ENCODE measurements around the gene LDB2. TPM values are rescaled to one million over a fixed set of nuclear protein-coding genes. Genes with fewer than 3 reads are reported as not detected.

The LDB2 gene
- total RNA-seq (10 to 100 TPM in 8 of 9 donors, 1 to 10 TPM in 1; 9.5 to 38.7 (median 26.6) TPM), polyA plus RNA-seq (10 to 100 TPM; 16.2 to 23.5 TPM)
- long read RNA-seq, donor 1, partial matches to known transcripts = 4 of 17 reads
- long read RNA-seq, donor 1, other reads (novel, unspliced or antisense) = 6 of 17 reads
- long read RNA-seq, donor 2, transcript LDB2-201 (8 exons, 2,548 nt) = major isoform, 7 of 37 reads
- long read RNA-seq, donor 2, transcript LDB2-202 (9 exons, 2,476 nt) = major isoform, 7 of 37 reads
- long read RNA-seq, donor 2, partial matches to known transcripts = 2 of 37 reads
- long read RNA-seq, donor 2, other reads (novel, unspliced or antisense) = 18 of 37 reads
- long read RNA-seq, donor 3, partial matches to known transcripts = 1 of 7 reads
- long read RNA-seq, donor 3, other reads (novel, unspliced or antisense) = 6 of 7 reads

GRCh38 chr4:16897991-16898827, at the start of gene LDB2:
Gene LDB2, minus strand, starts transcription at chr4:16898645.
- no peaks in the 10 kb centered on the region for H3K27me3 ChIP-seq
- intact Hi-C loops (cut with DNase I) = loop anchor here in 3 of 10 donors (5.0 to 10.0 kb wide), 6 partner anchors 36 to 424 kb away; no protein-coding TSS in a partner anchor
- peak within 1 kb of the TSS; percentile 34 to 87 (median 62) for H3K4me3 ChIP-seq
- peak within 1 kb of the TSS; percentile 46 to 87 (median 77) for H3K27ac ChIP-seq
- peaks cover 0 to 25% (median 5%) of the 10 kb centered on the region in 12 donors for H3K4me1 ChIP-seq
- DNase-seq (peak; percentile 67 to 85 (median 78)), ATAC-seq (peak; percentile 92 to 96 (median 92))
- H3K36me3 ChIP-seq = no peaks in the 10 kb centered on the region
- 2 to 3% (median 2%) methylated on average over 18 of the region's 18 CpGs for WGBS, 4 donors
- no peaks in the 10 kb centered on the region for H3K9me3 ChIP-seq
- no peak for TF ChIP-seq CTCF (IDR thresholded peaks at IDR 0.05)
- TF ChIP-seq POLR2A (IDR thresholded peaks at IDR 0.05) = no peak

DNA sequence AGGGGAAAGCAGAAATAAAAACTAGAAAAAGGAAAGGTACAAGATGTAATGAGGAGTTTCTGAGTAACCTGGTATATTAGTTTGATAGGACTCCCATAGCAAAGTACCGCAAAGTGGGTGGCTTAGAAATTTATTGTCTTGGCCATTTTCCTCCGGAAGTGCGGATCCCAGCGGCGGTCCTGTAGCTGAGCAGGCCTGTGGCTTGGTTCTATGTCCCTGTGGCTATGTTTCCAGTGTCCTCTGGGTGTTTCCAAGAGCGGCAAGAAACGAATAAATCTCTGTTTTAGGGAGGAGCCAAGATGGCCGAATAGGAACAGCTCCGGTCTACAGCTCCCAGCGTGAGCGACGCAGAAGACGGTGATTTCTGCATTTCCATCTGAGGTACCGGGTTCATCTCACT, 44.0 kb upstream of the LDB2 start:
- Histone ChIP-seq H3K9me3 (no peaks in the 10 kb centered on the region), H3K27me3 (no peaks in the 10 kb centered on the region), H3K36me3 (no peaks in the 10 kb centered on the region), H3K4me1 (no peaks in the 10 kb centered on the region), H3K4me3 (no peak overlapping the region), H3K27ac (no peak overlapping the region)
- DNase-seq (no peak), ATAC-seq (no peak)
- TF ChIP-seq CTCF (IDR thresholded peaks at IDR 0.05) (no peak), POLR2A (IDR thresholded peaks at IDR 0.05) (no peak)
- 93 to 97% (median 94%) methylated on average over 13 to 14 of the region's 14 CpGs for WGBS, 4 donors
- intact Hi-C loops (cut with DNase I) = no loop called here

- no peak for ATAC-seq
- no peak overlapping the region for H3K4me3 ChIP-seq
- intact Hi-C loops (cut with DNase I) = no loop called here
- no peak for DNase-seq
- no peaks in the 10 kb centered on the region for H3K36me3 ChIP-seq
- 89 to 98% (median 95%) methylated on average over 2 of the region's 2 CpGs for WGBS, 4 donors
- no peaks in the 10 kb centered on the region for H3K27me3 ChIP-seq
- no peak for TF ChIP-seq POLR2A (IDR thresholded peaks at IDR 0.05)
- TF ChIP-seq CTCF (IDR thresholded peaks at IDR 0.05) = no peak
- no peaks in the 10 kb centered on the region for H3K4me1 ChIP-seq
- H3K27ac ChIP-seq = no peak overlapping the region
- no peaks in the 10 kb centered on the region for H3K9me3 ChIP-seq
Observed at GRCh38 chr4:16939178-16939577, 40.7 kb upstream of the LDB2 start.

DNA sequence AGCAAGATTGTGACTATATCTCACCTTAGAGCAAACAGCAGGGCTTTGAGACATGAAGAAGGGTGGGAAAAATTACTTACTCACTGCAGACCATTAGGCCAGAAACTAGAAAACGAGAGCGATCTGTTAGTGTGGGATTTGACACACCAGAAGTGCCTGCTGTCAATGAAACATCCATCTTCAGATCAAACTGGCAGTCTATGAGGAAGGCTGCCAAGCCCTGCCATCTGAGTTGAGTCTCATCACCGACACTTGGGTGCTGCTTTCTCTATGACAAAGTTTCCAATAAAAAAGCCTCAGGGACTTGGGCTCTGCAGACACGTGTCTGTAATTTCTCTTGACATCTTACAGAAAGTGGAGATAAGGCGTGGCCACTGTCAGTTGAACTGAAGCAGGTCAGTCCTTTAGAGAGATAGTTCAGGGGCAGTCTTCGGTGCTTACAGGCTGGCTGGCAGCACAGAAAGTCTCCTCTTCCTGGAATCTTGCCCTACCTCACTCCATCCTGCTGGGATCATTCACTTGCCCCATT, 40.1 kb upstream of the LDB2 start:
- no peak for DNase-seq
- Histone ChIP-seq H3K4me3 (no peak overlapping the region), H3K27me3 (no peaks in the 10 kb centered on the region), H3K4me1 (no peaks in the 10 kb centered on the region), H3K27ac (no peak overlapping the region), H3K36me3 (no peaks in the 10 kb centered on the region), H3K9me3 (no peaks in the 10 kb centered on the region)
- 55 to 62% (median 59%) methylated on average over 6 of the region's 6 CpGs for WGBS, 4 donors
- intact Hi-C loops (cut with DNase I) = no loop called here
- no peak for ATAC-seq
- TF ChIP-seq POLR2A (IDR thresholded peaks at IDR 0.05) (no peak), CTCF (IDR thresholded peaks at IDR 0.05) (no peak)

All from heart left ventricle (tissue), 16 donors.